Hematopoietic multipotent progenitor cell (in vitro differentiated cells): ENCODE results near the gene FAS. TPM values are rescaled to one million over a fixed set of nuclear protein-coding genes. Genes with fewer than 3 reads are reported as not detected.
"Not testable (repeated sequence)": the region's sequence is repeated elsewhere in the genome, so short reads cannot be mapped to it uniquely, and the experiment has no call there.

Experiments
- DNase-seq, 3 donors: peaks; one replicate each; pipeline ENCODE4 v3.0.0-alpha.2; 2011 to 2015; ENCODE audit warnings: low read depth in 2 of 3, low spot score in 2 of 3
- total RNA-seq: library from RNA; depleted of rRNA; stranded (reverse); fragments of >200 nt; gene quantifications from one replicate; pipeline ENCODE4 v1.2.3, GENCODE V29; 2012

FAS gene
- total RNA-seq, 1 donor, result 5.7 TPM

- peak in 2 of 3 donors; percentile 46 to 66 for DNase-seq
Observed at GRCh38 chr10:88991161-88991898, 732 bp downstream of the FAS start.

GRCh38 chr10:88991899-88992320 lies 1.3 kb downstream of the FAS start:
- DNase-seq, result no peak

- no peak for DNase-seq
Observed at GRCh38 chr10:88992921-88993524, 2.4 kb downstream of the FAS start.

GRCh38 chr10:88994019-88994418 lies 3.4 kb downstream of the FAS start:
- DNase-seq, result no peak

- no peak for DNase-seq
Observed at GRCh38 chr10:88995156-88995876, 4.7 kb downstream of the FAS start.

- DNase-seq, result peak in 2 of 3 donors; percentile 37 to 73
Observed at GRCh38 chr10:88996927-88997326, 6.3 kb downstream of the FAS start.

GRCh38 chr10:88999625-89000024 lies 9.0 kb downstream of the FAS start:
- DNase-seq, result no peak

- DNase-seq, result no peak
Observed at GRCh38 chr10:89001024-89001728, 10.6 kb downstream of the FAS start.

GRCh38 chr10:89001729-89002072 lies 11.1 kb downstream of the FAS start:
- DNase-seq, result no peak

GRCh38 chr10:89002226-89002978 lies 11.8 kb downstream of the FAS start:
- DNase-seq, result no peak

- DNase-seq, result no peak
Observed at GRCh38 chr10:89003344-89003743, 12.7 kb downstream of the FAS start.

- no peak for DNase-seq
Observed at GRCh38 chr10:89007129-89007893, 16.7 kb downstream of the FAS start.

- DNase-seq, result not testable (repeated sequence)
Observed at GRCh38 chr10:89018700-89019346, 28.2 kb downstream of the FAS start.

GRCh38 chr10:89019569-89020327 lies 29.1 kb downstream of the FAS start:
- DNase-seq, result no peak

- DNase-seq, result not testable (repeated sequence)
Observed at GRCh38 chr10:89021526-89021925, 30.9 kb downstream of the FAS start.

- no peak for DNase-seq
Observed at GRCh38 chr10:89022734-89023133, 32.1 kb downstream of the FAS start.

GRCh38 chr10:89025453-89025852 lies 34.9 kb downstream of the FAS start:
- no peak for DNase-seq

- no peak for DNase-seq
Observed at GRCh38 chr10:89029181-89029580, 38.6 kb downstream of the FAS start.
